Measurements from ENCODE around the gene IRF4.

The IRF4 gene

GRCh38 chr6:381742-382461 lies 9.7 kb upstream of the IRF4 start:
- no peak for DNase-seq (ENCODE audit: low read depth)

- DNase-seq (ENCODE audit: low read depth), result no peak
These were observed 8.4 kb upstream of the IRF4 start for GRCh38 chr6:382883-383810.

- DNase-seq (ENCODE audit: low read depth), result no peak
These were observed 7.7 kb upstream of the IRF4 start for GRCh38 chr6:383856-384255.

GRCh38 chr6:384898-385297 lies 6.7 kb upstream of the IRF4 start:
- no peak for DNase-seq (ENCODE audit: low read depth)

GRCh38 chr6:385614-386013 lies 5.9 kb upstream of the IRF4 start:
- no peak for DNase-seq (ENCODE audit: low read depth)

- no peak for DNase-seq (ENCODE audit: low read depth)
These were observed 4.8 kb upstream of the IRF4 start for GRCh38 chr6:386688-387266.

- no peak for DNase-seq (ENCODE audit: low read depth)
These were observed 4.2 kb upstream of the IRF4 start for GRCh38 chr6:387293-387741.

GRCh38 chr6:388202-388903 lies 3.2 kb upstream of the IRF4 start:
- no peak for DNase-seq (ENCODE audit: low read depth)

GRCh38 chr6:389143-389542 lies 2.4 kb upstream of the IRF4 start:
- DNase-seq (ENCODE audit: low read depth), result no peak

GRCh38 chr6:389622-390021 lies 1.9 kb upstream of the IRF4 start:
- DNase-seq (ENCODE audit: low read depth), result no peak

GRCh38 chr6:390914-391558 lies 516 bp upstream of the IRF4 start:
- DNase-seq (ENCODE audit: low read depth), result no peak

GRCh38 chr6:392441-393390 lies 1.2 kb downstream of the IRF4 start:
- DNase-seq (ENCODE audit: low read depth), result no peak

- DNase-seq (ENCODE audit: low read depth), result no peak
These were observed 2.1 kb downstream of the IRF4 start for GRCh38 chr6:393391-394221.

GRCh38 chr6:394641-395289 lies 3.2 kb downstream of the IRF4 start:
- no peak for DNase-seq (ENCODE audit: low read depth)

- no peak for DNase-seq (ENCODE audit: low read depth)
These were observed 4.0 kb downstream of the IRF4 start for GRCh38 chr6:395432-396125.

- DNase-seq (ENCODE audit: low read depth), result no peak
These were observed 4.6 kb downstream of the IRF4 start for GRCh38 chr6:396126-396520.

- no peak for DNase-seq (ENCODE audit: low read depth)
These were observed 5.5 kb downstream of the IRF4 start for GRCh38 chr6:397056-397455.

- no peak for DNase-seq (ENCODE audit: low read depth)
These were observed 6.1 kb downstream of the IRF4 start for GRCh38 chr6:397604-398003.

- no peak for DNase-seq (ENCODE audit: low read depth)
These were observed 6.5 kb downstream of the IRF4 start for GRCh38 chr6:398065-398464.

Measured in stimulated activated CD8-positive, alpha-beta memory T cell treated with anti-CD3 and anti-CD28 coated beads, Interleukin-7, amount 100 ng/mL, for 24 hours (primary cell).